Neutrophil (primary cell): ENCODE measurements around the gene GALNT3.

Source experiments
- H3K27ac ChIP-seq: fragments of 200-600 bp; sonication (generic); 2 replicates; pipeline ENCODE4 v1.5.1; 2016; ENCODE audit warnings: mild to moderate bottlenecking, moderate library complexity
- H3K27me3 ChIP-seq: fragments of 200-600 bp; sonication (generic); 2 replicates; pipeline ENCODE4 v1.6.0; 2016; ENCODE audit warnings: mild to moderate bottlenecking
- H3K36me3 ChIP-seq: fragments of 200-600 bp; sonication (generic); 2 replicates; pipeline ENCODE4 v1.5.1; 2017
- H3K4me1 ChIP-seq, 2 experiments: fragments of 200-600 bp in 1 of 2; sonication (generic) in 1 of 2; 1 replicate in 1 of 2; 2 replicates in 1 of 2; pipeline versions ENCODE4 v1.5.1 to v1.6.1; 2013 to 2016; ENCODE audit warnings: low read depth in 1 of 2, low read length in 1 of 2, mild to moderate bottlenecking in 1 of 2, moderate library complexity in 1 of 2; ENCODE audit not compliant: control insufficient read depth in 1 of 2, insufficient read depth in 1 of 2
- H3K4me3 ChIP-seq, 2 experiments: fragments of 200-600 bp in 1 of 2; sonication (generic) in 1 of 2; 1 replicate in 1 of 2; 2 replicates in 1 of 2; pipeline ENCODE4 v1.5.1; 2013 to 2016; ENCODE audit warnings: low read depth in 1 of 2, low read length in 1 of 2, mild to moderate bottlenecking in 1 of 2, moderate library complexity in 1 of 2
- H3K9me3 ChIP-seq: fragments of 200-600 bp; sonication (generic); 2 replicates; pipeline ENCODE4 v1.5.1; 2016
- TF ChIP-seq, protein P1 (sequence below): fragments of 200-600 bp; sonication (generic); IDR thresholded peaks from 2 replicates; pipeline ENCODE4 v1.5.1; 2016; ENCODE audit warnings: antibody characterized with exemption

GALNT3 gene

DNA sequence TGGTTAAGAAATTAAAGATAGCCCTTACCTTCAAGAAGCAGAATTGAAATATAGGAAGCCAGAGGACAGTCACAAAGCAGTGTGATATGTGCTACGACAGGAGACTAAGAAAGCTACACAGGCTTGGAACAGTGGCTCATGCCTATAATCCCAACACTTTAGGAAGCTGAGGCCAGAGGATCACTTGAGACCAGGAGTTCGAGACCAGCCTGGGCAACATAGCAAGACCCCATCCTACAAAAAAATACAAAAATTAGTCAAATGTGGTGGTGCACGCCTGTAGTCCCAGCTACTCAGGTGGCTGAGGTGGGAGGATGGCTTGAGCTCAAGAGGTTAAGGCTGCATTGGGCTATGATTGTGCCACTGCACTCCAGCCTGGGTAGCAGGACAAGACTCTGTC lies 21.9 kb downstream of the GALNT3 start:
- H3K36me3 ChIP-seq: no peaks in the 10 kb centered on the region
- H3K4me3 ChIP-seq: no peak overlapping the region
- H3K27me3 ChIP-seq: no peaks in the 10 kb centered on the region
- no peaks in the 10 kb centered on the region for H3K9me3 ChIP-seq
- no peaks in the 10 kb centered on the region for H3K4me1 ChIP-seq
- no peak overlapping the region for H3K27ac ChIP-seq
- TF ChIP-seq, protein P1, sequence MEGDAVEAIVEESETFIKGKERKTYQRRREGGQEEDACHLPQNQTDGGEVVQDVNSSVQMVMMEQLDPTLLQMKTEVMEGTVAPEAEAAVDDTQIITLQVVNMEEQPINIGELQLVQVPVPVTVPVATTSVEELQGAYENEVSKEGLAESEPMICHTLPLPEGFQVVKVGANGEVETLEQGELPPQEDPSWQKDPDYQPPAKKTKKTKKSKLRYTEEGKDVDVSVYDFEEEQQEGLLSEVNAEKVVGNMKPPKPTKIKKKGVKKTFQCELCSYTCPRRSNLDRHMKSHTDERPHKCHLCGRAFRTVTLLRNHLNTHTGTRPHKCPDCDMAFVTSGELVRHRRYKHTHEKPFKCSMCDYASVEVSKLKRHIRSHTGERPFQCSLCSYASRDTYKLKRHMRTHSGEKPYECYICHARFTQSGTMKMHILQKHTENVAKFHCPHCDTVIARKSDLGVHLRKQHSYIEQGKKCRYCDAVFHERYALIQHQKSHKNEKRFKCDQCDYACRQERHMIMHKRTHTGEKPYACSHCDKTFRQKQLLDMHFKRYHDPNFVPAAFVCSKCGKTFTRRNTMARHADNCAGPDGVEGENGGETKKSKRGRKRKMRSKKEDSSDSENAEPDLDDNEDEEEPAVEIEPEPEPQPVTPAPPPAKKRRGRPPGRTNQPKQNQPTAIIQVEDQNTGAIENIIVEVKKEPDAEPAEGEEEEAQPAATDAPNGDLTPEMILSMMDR: no peak

GRCh38 chr2:165766326-165766927 lies 27.6 kb downstream of the GALNT3 start:
- H3K36me3 ChIP-seq: peaks cover 24% of the 10 kb centered on the region
- no peaks in the 10 kb centered on the region for H3K4me1 ChIP-seq
- H3K4me3 ChIP-seq: no peak overlapping the region
- H3K9me3 ChIP-seq: no peaks in the 10 kb centered on the region
- H3K27ac ChIP-seq: no peak overlapping the region
- TF ChIP-seq, protein P1: no peak
- H3K27me3 ChIP-seq: no peaks in the 10 kb centered on the region

DNA sequence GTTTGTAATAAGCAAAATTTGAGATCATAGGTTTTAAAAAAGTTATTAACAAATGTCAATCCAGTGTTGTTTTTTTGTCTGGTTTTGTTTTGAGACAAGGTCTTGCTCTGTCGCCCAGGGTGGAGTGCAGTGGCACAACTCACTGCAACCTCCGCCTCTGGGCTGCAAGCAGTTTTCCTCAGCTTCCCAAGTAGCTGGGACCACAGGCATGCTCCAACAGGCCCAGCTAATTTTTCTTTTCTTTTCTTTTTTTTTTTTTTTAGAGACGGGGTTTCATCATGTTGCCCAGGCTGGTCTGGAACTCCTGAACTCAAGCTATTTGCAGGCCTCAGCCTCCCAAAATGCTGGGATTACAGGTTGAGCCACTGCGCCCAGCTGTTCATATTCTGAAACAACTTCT lies 31.3 kb downstream of the GALNT3 start:
- Histone ChIP-seq H3K9me3 (no peaks in the 10 kb centered on the region), H3K27ac (no peak overlapping the region), H3K4me1 (no peaks in the 10 kb centered on the region), H3K36me3 (peaks cover 58% of the 10 kb centered on the region), H3K27me3 (no peaks in the 10 kb centered on the region), H3K4me3 (no peak overlapping the region)
- TF ChIP-seq, protein P1: no peak

GRCh38 chr2:165757906-165758675 lies 36.0 kb downstream of the GALNT3 start:
- Histone ChIP-seq H3K4me1 (no peaks in the 10 kb centered on the region), H3K36me3 (peaks cover 81% of the 10 kb centered on the region), H3K9me3 (no peaks in the 10 kb centered on the region), H3K27ac (no peak overlapping the region), H3K27me3 (no peaks in the 10 kb centered on the region), H3K4me3 (no peak overlapping the region)
- TF ChIP-seq, protein P1: no peak

DNA sequence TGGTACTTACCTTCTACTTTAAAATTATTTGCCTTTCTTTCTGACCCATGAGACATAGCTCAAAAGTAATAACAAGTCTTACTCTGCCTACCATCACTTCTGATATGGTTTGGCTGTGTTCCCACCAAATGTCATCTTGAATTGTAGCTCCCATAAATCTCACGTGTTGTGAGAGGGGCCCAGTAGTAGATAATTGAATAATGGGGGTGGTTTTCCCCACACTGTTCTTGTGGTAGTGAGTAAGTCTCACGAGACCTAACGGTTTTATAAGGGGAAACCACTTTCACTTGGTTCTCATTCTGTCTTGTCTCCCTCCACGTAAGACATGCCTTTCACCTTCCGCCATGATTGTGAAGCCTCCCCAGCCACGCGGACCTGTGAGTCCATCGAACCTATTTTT lies 47.5 kb downstream of the GALNT3 start:
- H3K4me3 ChIP-seq: no peak overlapping the region
- peaks cover 8 to 9% of the 10 kb centered on the region in 2 experiments for H3K4me1 ChIP-seq
- no peak overlapping the region for H3K27ac ChIP-seq
- no peaks in the 10 kb centered on the region for H3K27me3 ChIP-seq
- H3K9me3 ChIP-seq: no peaks in the 10 kb centered on the region
- peaks cover 53% of the 10 kb centered on the region for H3K36me3 ChIP-seq
- TF ChIP-seq, protein P1: no peak
